ENCODE results near the gene UBE2G1.

UBE2G1 gene

DNA sequence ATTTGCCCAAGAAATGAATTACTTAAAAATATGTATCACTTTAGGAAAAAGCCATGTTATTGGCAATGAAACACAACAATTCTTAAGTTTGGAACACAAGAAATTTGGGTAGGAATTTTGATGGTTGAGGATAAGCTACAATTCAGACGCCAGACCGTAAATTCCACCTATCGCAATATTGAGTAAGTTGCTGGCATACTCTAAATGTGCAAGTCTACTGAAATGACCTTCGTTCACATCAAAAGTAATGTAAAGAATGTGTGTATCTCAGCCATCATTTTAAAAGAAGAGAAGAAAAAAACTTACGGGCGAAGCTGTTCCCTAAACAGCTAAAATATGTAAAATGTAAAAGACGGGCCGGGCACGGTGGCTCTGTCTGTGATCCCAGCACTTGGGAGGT, 33.4 kb downstream of the UBE2G1 start:
- no peak for DNase-seq

- DNase-seq: no peak
Observed at GRCh38 chr17:4332296-4332970, 34.0 kb downstream of the UBE2G1 start.

- DNase-seq: no peak
Observed at GRCh38 chr17:4331614-4332013, 34.9 kb downstream of the UBE2G1 start.

- DNase-seq: no peak
Observed at GRCh38 chr17:4329838-4330237, 36.6 kb downstream of the UBE2G1 start.

- no peak for DNase-seq
Observed at GRCh38 chr17:4327606-4328005, 38.9 kb downstream of the UBE2G1 start.

DNA sequence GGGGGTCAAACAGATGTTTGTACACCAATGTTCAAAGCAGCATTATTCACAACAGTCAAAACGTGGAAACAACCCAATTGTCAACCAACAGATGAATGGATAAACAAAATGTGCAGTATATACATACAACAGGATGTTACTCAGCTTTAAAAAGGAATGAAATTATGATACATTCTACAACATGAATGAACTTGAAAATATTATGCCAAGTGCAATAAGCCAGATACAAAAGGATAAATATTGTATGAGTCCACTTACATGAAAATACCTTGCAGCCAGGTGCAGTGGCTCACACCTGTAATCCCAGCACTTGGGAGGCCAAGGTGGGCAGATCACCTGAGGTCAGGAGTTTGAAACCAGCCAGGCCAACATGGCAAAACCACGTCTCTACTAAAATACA, 39.9 kb downstream of the UBE2G1 start:
- DNase-seq: no peak

DNA sequence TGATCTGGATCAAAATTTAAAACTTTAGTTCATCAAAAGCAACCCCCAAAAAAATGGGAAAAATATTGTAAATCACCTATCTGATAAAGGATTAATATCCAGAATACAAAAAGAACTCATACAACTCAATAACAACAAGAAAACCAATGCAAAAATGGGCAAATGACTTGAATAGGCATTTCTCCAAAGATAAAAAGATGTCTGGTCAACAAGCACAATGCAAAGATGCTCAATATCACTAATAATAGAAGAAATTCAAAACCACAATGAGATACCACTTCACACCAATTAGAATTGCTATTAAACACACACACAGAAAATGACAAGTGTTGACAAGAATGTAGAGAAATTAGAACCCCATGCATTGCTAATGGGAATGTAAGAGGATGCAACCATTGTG, 40.4 kb downstream of the UBE2G1 start:
- DNase-seq: no peak

DNA sequence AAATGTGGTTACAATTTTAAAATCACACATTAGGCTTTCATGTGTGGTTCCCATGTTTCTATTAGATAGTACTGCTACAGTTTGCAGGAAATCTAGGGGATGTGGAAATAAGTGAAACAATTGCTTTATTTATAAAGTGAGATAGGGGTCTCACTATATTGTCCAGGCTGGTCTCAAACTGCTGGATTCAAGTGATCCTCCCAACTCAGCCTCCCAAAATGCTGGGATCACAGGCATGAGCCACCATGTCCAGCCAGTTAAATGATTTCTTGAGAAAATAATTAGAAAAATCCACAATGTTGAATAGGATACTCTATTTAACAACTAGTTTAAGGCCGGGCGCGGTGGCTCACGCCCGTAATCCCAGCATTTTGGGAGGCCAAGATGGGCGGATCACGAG, 42.0 kb downstream of the UBE2G1 start:
- DNase-seq: no peak

GRCh38 chr17:4319221-4319620, 47.3 kb downstream of the UBE2G1 start:
- DNase-seq: no peak

DNA sequence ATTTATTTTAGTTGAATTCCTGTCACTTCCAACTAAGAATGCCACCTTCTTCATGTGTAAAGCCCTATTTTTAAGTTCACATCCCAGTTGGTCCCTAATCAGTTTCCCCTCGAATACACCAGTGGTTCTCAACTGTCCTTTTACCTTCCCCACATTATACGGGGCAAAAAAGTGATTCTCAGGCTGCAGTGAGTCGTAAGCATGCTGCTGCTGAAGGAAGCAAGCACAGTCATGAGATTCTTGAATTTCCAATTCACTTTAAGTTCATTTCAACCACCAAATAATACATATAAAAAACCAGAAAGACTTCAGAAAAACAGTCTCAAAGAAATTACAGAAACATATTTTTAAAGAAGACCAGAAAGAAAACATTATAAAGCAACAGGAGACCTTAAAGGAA, 47.9 kb downstream of the UBE2G1 start:
- no peak for DNase-seq

GRCh38 chr17:4318186-4318585, 48.3 kb downstream of the UBE2G1 start:
- no peak for DNase-seq

GRCh38 chr17:4317610-4318009, 48.9 kb downstream of the UBE2G1 start:
- DNase-seq: no peak

- no peak for DNase-seq
Observed at GRCh38 chr17:4316648-4317047, 49.8 kb downstream of the UBE2G1 start.

GRCh38 chr17:4314618-4315017, 51.9 kb downstream of the UBE2G1 start:
- no peak for DNase-seq

DNA sequence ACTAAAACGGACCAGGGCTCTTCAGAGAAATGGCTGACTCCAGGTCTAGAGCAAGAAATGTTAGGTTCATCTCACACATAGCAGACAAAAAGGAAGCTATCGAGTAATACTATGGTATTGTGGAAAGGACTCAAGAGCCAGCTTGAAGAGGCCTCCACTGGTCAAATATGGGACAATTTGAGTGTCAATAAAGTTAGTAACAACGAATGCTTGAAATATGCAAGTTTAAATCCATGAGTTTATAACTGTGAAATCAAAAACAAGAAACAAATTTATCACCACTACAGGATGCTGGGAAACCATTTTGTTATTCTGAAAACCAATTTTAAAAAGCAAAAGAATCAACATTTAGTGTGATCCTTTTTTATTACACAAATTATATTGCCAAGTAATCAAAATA, 52.3 kb downstream of the UBE2G1 start:
- no peak for DNase-seq

GRCh38 chr17:4313221-4314114, 53.0 kb downstream of the UBE2G1 start:
- no peak for DNase-seq

DNA sequence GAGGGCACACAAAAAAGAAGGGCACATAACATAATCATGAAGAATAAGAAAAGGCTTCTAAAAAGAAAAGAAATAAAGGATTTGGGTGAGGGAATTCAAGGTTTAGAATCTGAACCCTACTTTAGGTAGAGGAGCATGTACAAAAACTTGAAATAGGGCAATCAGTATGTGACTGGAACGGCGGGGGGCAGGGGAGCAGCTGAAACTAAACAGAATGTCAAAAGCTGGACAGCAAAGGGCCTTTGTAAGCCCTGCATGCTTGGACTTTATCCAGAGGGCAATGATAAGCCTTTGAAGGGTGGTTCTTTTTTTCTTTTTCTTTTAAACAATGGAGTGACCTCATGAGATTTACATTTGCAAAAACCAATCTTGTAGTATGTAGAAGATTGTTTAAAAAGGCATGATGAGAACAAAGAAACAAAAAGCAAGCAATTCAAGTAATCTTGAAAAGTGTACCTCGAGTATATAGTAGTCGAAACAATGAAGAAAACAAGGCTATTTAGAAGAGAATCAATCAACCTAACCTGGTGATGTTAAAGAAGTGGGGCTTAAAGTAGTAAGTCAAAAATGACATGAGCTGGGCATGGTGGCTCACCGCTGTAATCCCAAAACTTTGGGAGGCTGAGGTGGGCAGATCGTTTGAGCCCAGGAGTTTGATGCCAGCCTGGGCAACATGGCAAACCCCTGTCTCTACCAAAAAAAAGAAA, 56.0 kb downstream of the UBE2G1 start:
- no peak for DNase-seq

GRCh38 chr17:4309897-4310296, 56.6 kb downstream of the UBE2G1 start:
- no peak for DNase-seq

GRCh38 chr17:4307179-4307930, 59.1 kb downstream of the UBE2G1 start:
- DNase-seq: no peak

DNA sequence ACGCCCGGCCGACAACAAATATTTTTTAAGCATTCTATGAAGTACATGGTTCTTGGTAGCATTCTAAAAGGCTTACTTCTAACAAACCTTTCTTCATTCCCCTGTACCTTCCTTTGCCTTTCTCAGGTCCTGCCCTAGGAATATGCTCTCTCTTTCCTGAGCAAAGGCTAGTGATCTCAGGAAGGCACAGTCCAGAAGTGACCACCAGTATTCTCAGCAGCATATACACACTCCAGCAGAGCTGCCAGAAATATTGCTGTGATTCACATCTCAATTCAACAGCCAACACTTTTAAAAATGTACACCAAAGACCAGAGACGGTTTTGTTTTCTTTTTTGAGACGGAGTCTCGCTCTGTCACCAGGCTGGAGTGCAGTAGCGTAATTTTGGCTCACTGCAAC, 61.3 kb downstream of the UBE2G1 start:
- DNase-seq: no peak

- peak; percentile 44 to 52 for DNase-seq
Observed at GRCh38 chr17:4304417-4305027, 62.0 kb downstream of the UBE2G1 start.

DNA sequence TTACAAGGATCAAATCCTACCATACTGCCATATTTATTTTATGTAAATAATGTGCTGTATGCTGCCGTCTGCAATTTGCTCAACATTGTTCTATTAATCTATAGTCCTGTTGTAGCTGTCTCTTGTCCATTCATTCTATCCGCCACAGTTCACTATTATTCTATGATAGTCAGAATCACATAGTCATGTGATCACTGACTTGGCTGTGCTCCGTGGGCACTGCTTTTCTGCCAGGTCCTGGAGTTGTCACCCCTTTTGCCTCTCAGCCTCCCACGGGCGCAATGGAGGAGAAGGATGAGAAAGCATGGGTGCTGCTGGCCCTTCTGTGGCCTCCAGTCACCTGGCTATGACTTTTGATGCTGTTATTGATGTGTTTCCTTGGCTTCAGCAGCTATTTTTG, 65.4 kb downstream of the UBE2G1 start:
- DNase-seq: no peak

DNA sequence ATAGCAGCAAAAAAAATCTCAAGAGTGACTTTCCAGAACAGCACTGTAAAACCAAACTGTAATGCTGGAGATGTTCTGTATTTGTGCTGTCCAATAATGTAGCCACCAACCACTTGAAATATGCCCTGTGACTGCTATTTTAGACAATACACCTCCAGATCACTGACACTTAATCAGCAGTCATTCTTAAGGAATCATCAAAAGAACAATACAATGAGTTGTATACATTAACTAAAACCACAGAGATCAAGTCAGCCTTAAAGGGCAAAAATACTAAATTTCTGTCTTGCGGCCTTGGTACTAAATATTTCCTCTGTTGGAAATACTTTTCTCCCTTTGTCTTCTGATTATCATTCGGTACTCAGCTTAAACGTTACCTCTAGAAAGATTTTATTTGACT, 69.1 kb downstream of the UBE2G1 start:
- no peak for DNase-seq

Measured in activated CD4-positive, alpha-beta T cell treated with anti-CD3 and anti-CD28 coated beads, Interleukin-2, amount 50 U/mL, for 4 hours (primary cell).